Sigmoid colon (tissue), 7 donors: Measurements from ENCODE around the gene TMEM135. TPM values are rescaled to one million over a fixed set of nuclear protein-coding genes. Genes with fewer than 3 reads are reported as not detected.
"Not testable (repeated sequence)": the region's sequence is repeated elsewhere in the genome, so short reads cannot be mapped to it uniquely, and the experiment has no call there.

Source experiments
- DNase-seq: peaks from one replicate; pipeline ENCODE4 v3.0.0-alpha.2; 2019
- H3K27ac ChIP-seq, 4 donors: fragments of 200-600 bp; sonication (generic); one replicate each; pipeline ENCODE4 v1.5.1; 2016 to 2019; ENCODE audit warnings: mild to moderate bottlenecking in 1 of 4
- H3K27me3 ChIP-seq, 3 donors: fragments of 200-600 bp; sonication (generic); one replicate each; pipeline ENCODE4 v1.5.1; 2019; ENCODE audit warnings: mild to moderate bottlenecking in 1 of 3
- H3K36me3 ChIP-seq, 4 donors: fragments of 200-600 bp; sonication (generic); one replicate each; pipeline ENCODE4 v1.5.1; 2016 to 2019
- H3K4me1 ChIP-seq, 4 donors: fragments of 200-600 bp; sonication (generic); one replicate each; pipeline ENCODE4 v1.5.1; 2017 to 2019
- H3K4me3 ChIP-seq, 4 donors: fragments of 200-600 bp; sonication (generic); one replicate each; pipeline ENCODE4 v1.5.1; 2017 to 2019; ENCODE audit warnings: mild to moderate bottlenecking in 2 of 4, moderate library complexity in 1 of 4
- H3K9me3 ChIP-seq, 4 donors: fragments of 200-600 bp in 3 of 4; sonication (generic) in 3 of 4; one replicate each; pipeline versions ENCODE4 v1.5.1 to v1.6.1; 2013 to 2019
- EP300 ChIP-seq, 4 donors: sonication (generic); formaldehyde crosslinking; IDR thresholded peaks; one replicate each; pipeline ENCODE4 v1.6.1; 2017; ENCODE audit warnings: antibody characterized with exemption in 4 of 4
- POLR2A ChIP-seq, 2 donors: fragments of 450-650 bp; IDR thresholded peaks; one replicate each; pipeline ENCODE4 v1.6.1; 2016; ENCODE audit warnings: antibody characterized with exemption in 2 of 2, mild to moderate bottlenecking in 2 of 2, moderate library complexity in 2 of 2
- POLR2AphosphoS5 ChIP-seq, 4 donors: sonication (generic); formaldehyde crosslinking; IDR thresholded peaks; one replicate each; pipeline ENCODE4 v1.6.1; 2017; ENCODE audit warnings: antibody characterized with exemption in 4 of 4
- WGBS, 2 donors: extraction: QIAGEN DNeasy Blood & Tissue Kit; methylation state at CpG; one replicate each; pipeline ENCODE4 v1.1.7; 2013; 5-methylcytosine and 5-hydroxymethylcytosine counted together
- intact Hi-C: fragments of 100-400 bp; cut with DNase I; formaldehyde crosslinking; loops from one replicate; pipeline ENCODE4 v1.15.1; 2023
- polyA plus RNA-seq, 3 donors: library from polyadenylated mRNA; stranded (reverse); fragments of 200-250 nt; gene quantifications; one replicate each; pipeline ENCODE4 v1.2.3, GENCODE V29; 2013
- total RNA-seq, 4 donors: library from RNA; depleted of rRNA; stranded (reverse); fragments of >200 nt; gene quantifications; one replicate each; pipeline ENCODE4 v1.1.0, GENCODE V29; 2016
- TF ChIP-seq, protein P1 (sequence below), 4 experiments: fragments of 450-650 bp in 3 of 4; fragments of 200-600 bp in 1 of 4; IDR thresholded peaks; one replicate each; pipeline ENCODE4 v1.5.1; 2016 to 2019; ENCODE audit warnings: antibody characterized with exemption in 4 of 4, mild to moderate bottlenecking in 3 of 4, moderate library complexity in 2 of 4
- donor health status: healthy with polysubstance abuse.
- donor health status: Bipolar disorder and iron deficiency.
- donor health status: healthy.

Gene TMEM135
- total and polyA plus RNA-seq, 7 donors = 4.8 to 36.2 (median 20.0) TPM

DNA sequence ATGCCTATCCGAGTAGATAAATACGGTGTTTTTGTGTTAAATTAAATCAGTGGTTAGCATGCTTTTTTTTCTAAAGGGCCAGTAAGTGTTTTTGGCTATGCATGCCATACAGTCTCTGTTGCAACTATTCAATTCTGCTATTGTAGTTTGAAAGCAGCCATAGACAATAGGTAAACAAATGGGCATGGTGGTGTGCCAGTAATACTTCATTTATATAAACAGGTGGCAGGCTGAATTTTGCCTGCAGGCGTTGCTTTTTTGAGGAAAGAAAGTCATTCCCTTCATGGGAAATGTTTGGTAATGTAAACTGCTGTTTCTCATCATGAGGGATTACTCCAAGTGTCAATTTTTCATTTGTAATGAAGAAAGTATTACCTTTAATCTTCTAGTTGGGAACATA lies 106.5 kb downstream of the TMEM135 start:
- Histone ChIP-seq H3K9me3 (no peaks in the 10 kb centered on the region), H3K4me1 (peaks cover 0 to 12% (median 2%) of the 10 kb centered on the region in 4 donors), H3K36me3 (no peaks in the 10 kb centered on the region), H3K4me3 (no peak overlapping the region), H3K27me3 (no peaks in the 10 kb centered on the region), H3K27ac (no peak overlapping the region)
- no peak for TF ChIP-seq POLR2A (IDR thresholded peaks at IDR 0.05)
- TF ChIP-seq, protein P1, sequence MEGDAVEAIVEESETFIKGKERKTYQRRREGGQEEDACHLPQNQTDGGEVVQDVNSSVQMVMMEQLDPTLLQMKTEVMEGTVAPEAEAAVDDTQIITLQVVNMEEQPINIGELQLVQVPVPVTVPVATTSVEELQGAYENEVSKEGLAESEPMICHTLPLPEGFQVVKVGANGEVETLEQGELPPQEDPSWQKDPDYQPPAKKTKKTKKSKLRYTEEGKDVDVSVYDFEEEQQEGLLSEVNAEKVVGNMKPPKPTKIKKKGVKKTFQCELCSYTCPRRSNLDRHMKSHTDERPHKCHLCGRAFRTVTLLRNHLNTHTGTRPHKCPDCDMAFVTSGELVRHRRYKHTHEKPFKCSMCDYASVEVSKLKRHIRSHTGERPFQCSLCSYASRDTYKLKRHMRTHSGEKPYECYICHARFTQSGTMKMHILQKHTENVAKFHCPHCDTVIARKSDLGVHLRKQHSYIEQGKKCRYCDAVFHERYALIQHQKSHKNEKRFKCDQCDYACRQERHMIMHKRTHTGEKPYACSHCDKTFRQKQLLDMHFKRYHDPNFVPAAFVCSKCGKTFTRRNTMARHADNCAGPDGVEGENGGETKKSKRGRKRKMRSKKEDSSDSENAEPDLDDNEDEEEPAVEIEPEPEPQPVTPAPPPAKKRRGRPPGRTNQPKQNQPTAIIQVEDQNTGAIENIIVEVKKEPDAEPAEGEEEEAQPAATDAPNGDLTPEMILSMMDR (IDR thresholded peaks at IDR 0.05) = no peak
- TF ChIP-seq EP300 (IDR thresholded peaks at IDR 0.05) = no peak
- no peak for TF ChIP-seq POLR2AphosphoS5 (IDR thresholded peaks at IDR 0.05)
- WGBS, 2 donors = 65 to 83% methylated on average over 3 of the region's 3 CpGs
- DNase-seq = no peak
- intact Hi-C loops = no loop called here

DNA sequence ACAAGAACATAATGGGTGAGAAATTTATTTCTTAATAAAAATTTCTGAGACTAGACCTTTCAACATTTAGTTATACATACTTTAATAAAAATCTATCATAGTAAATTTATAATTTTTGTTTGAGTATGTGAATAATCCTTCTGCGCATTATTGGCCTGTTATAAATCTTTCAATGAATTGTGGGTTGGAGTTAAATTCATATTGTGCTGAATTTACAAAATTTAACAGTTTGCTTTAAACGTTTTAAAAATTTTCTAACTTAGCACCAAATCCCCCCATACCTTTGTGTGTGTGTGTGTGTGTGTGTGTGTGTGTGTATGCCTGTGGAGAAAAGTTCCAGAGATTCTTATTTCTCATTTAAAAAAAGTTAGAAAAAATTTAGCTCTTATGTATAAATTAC lies 111.0 kb downstream of the TMEM135 start:
- intact Hi-C loops = no loop called here
- Histone ChIP-seq H3K9me3 (no peaks in the 10 kb centered on the region), H3K36me3 (no peaks in the 10 kb centered on the region), H3K4me1 (peaks cover 0 to 14% (median 2%) of the 10 kb centered on the region in 4 donors), H3K4me3 (no peak overlapping the region), H3K27ac (no peak overlapping the region), H3K27me3 (no peaks in the 10 kb centered on the region)
- TF ChIP-seq EP300 (IDR thresholded peaks at IDR 0.05) = no peak
- TF ChIP-seq, protein P1 (IDR thresholded peaks at IDR 0.05) = no peak
- TF ChIP-seq POLR2A (IDR thresholded peaks at IDR 0.05) = no peak
- TF ChIP-seq POLR2AphosphoS5 (IDR thresholded peaks at IDR 0.05) = no peak
- no peak for DNase-seq
- 88 to 94% methylated on average over 2 of the region's 2 CpGs for WGBS, 2 donors

DNA sequence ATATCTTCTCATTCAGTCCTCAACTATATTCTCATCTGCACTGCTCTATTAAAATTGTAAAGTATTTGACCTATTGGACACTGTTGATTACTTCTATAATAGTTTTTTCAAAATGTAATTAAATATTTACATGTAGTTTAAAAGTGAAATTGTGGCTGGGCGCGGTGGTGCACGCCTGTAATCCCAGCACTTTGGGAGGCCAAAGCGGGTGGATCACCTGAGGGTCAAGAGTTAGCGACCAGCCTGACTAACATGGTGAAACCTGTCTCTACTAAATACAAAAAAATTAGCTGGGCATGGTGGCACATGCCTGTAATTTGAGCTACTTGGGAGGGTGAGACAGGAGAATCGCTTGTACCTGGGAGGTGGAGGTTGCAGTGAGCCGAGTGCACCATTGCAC lies 112.0 kb downstream of the TMEM135 start:
- H3K27me3 ChIP-seq, H3K9me3 ChIP-seq, intact Hi-C loops, H3K4me1 ChIP-seq, H3K4me3 ChIP-seq, H3K36me3 ChIP-seq, H3K27ac ChIP-seq, DNase-seq: not testable (repeated sequence)
- 88 to 97% methylated on average over 7 of the region's 7 CpGs for WGBS, 2 donors

DNA sequence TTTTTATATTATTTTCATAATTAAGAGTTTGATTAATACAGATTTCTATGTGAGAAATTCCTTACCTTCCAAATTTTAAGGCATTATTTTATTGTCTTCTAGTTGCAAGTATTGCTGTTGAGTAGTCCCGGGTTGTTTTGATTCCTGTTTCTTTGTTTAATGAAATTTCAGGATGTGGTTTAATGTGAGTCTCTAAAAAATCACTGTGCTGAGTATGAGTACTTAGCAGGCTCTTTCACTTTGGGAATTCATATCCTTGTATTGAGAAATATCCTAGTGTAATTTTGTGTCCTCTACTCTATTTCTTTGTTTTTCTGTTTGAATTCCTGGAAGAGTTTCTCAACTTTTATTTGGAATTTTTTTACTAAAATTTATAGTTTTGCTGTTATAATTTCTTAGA lies 113.2 kb downstream of the TMEM135 start:
- TF ChIP-seq, protein P1 (IDR thresholded peaks at IDR 0.05) = no peak
- TF ChIP-seq POLR2A (IDR thresholded peaks at IDR 0.05) (no peak), POLR2AphosphoS5 (IDR thresholded peaks at IDR 0.05) (no peak), EP300 (IDR thresholded peaks at IDR 0.05) (no peak)
- 68 to 75% methylated on average over 1 of the region's 1 CpG for WGBS, 2 donors
- Histone ChIP-seq H3K27me3 (no peaks in the 10 kb centered on the region), H3K27ac (no peak overlapping the region), H3K4me1 (peaks cover 0 to 5% (median 0%) of the 10 kb centered on the region in 4 donors), H3K4me3 (no peak overlapping the region), H3K9me3 (no peaks in the 10 kb centered on the region), H3K36me3 (no peaks in the 10 kb centered on the region)
- intact Hi-C loops = no loop called here
- no peak for DNase-seq

DNA sequence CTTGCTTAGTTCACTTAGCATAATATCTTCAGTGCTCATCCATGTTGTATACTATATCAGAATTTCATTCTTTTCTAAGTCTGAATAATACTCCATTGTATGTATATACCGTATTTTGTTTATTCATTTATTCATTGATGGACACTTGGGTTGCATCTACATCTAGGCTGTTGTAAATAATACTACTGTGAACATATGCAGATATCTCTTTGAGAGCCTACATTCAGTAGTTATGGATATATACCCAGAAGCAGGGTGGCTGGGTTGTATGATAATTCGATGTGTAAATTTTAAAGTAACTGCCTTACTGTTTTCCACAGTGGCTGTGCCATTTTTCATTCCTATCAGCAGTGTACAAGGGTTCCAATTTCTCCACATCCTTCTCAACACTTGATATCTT lies 116.5 kb downstream of the TMEM135 start:
- intact Hi-C loops = no loop called here
- Histone ChIP-seq H3K9me3 (no peaks in the 10 kb centered on the region), H3K27me3 (no peaks in the 10 kb centered on the region), H3K27ac (no peak overlapping the region), H3K36me3 (no peaks in the 10 kb centered on the region), H3K4me1 (peaks cover 0 to 3% (median 0%) of the 10 kb centered on the region in 4 donors), H3K4me3 (no peak overlapping the region)
- DNase-seq = no peak
- TF ChIP-seq POLR2AphosphoS5 (IDR thresholded peaks at IDR 0.05) (no peak), POLR2A (IDR thresholded peaks at IDR 0.05) (no peak), EP300 (IDR thresholded peaks at IDR 0.05) (no peak)
- TF ChIP-seq, protein P1 (IDR thresholded peaks at IDR 0.05) = no peak
- WGBS, 2 donors = 95 to 97% methylated on average over 2 of the region's 2 CpGs
